Coronary artery (tissue), 2 donors: ENCODE measurements around the gene IMPA2.
"Not testable (repeated sequence)": the region's sequence is repeated elsewhere in the genome, so short reads cannot be mapped to it uniquely, and the experiment has no call there.

Experiments used
- DNase-seq: peaks from one replicate; pipeline ENCODE4 v3.0.0-alpha.2; 2017; ENCODE audit warnings: low spot score
- H3K27ac ChIP-seq, 2 donors: fragments of 200-600 bp; sonication (generic); one replicate each; pipeline ENCODE4 v1.5.1; 2016 to 2019
- H3K4me3 ChIP-seq: fragments of 200-600 bp; sonication (generic); 2 replicates; pipeline ENCODE4 v1.5.1; 2016; ENCODE audit warnings: mild to moderate bottlenecking, moderate library complexity
- TF ChIP-seq, protein P1 (sequence below): fragments of 200-600 bp; sonication (generic); IDR thresholded peaks from one replicate; pipeline ENCODE4 v1.5.1; 2019; ENCODE audit warnings: antibody characterized with exemption

IMPA2 gene

DNA sequence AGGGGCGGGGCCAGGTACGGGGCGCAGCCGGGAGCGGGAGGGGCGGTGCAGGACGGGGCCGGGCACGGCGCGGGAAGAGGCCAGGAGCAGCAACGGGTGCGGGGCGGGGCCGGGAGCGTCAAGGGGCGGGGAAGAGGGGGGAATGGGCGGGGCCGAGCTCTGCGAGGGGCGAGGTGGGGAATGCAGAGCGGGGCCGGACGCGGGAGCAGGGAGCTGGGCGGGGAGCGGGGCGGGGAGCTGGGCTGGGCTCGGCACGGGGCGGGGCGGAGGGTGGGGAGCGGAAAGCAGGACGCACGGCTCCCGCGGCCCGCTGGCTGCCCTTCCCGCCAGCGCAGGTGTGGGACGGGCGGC, at the start of gene IMPA2:
Gene IMPA2, plus strand, starts transcription at position 316 of the 351 bp plus-strand sequence. CDS start 163 bp downstream, outside the sequence.
- DNase-seq = no peak
- Histone ChIP-seq H3K4me3 (peak within 1 kb of the TSS; percentile 89), H3K27ac (peak within 1 kb of the TSS; percentile 95 to 97)
- TF ChIP-seq, protein P1, sequence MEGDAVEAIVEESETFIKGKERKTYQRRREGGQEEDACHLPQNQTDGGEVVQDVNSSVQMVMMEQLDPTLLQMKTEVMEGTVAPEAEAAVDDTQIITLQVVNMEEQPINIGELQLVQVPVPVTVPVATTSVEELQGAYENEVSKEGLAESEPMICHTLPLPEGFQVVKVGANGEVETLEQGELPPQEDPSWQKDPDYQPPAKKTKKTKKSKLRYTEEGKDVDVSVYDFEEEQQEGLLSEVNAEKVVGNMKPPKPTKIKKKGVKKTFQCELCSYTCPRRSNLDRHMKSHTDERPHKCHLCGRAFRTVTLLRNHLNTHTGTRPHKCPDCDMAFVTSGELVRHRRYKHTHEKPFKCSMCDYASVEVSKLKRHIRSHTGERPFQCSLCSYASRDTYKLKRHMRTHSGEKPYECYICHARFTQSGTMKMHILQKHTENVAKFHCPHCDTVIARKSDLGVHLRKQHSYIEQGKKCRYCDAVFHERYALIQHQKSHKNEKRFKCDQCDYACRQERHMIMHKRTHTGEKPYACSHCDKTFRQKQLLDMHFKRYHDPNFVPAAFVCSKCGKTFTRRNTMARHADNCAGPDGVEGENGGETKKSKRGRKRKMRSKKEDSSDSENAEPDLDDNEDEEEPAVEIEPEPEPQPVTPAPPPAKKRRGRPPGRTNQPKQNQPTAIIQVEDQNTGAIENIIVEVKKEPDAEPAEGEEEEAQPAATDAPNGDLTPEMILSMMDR = no peak

GRCh38 chr18:11932393-11932792, 48.9 kb upstream of the IMPA2 start:
- no peak overlapping the region for H3K27ac ChIP-seq
- TF ChIP-seq, protein P1 = no peak
- DNase-seq = no peak
- H3K4me3 ChIP-seq = no peak overlapping the region

DNA sequence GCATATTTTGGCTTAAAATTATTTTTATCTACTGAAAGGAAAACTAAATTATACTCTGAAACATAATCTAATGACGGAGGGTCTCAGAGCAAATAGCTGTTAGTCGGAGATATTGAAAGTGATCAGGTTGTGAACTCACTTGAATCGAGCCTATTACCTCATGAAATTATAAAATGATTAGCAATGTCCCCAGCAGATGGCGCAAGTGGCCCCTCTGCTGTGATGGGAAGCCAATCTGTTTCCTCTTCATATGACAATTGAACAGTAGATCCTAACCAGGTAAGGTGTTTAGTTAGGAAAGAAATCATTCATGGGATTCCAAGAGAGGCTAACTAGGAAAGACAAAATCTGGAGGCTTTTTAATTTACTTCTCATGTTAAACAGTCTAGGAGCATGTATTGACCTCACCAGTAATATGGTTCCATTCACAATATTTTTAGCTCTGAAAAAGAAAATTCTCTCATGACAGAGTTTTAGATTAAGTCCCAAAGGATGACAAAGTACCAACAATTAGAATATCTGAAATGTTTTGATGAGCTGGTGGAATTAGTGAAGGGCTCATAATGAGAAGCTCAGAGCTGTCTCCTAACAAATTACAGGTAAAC, 43.3 kb upstream of the IMPA2 start:
- Histone ChIP-seq H3K4me3 (no peak overlapping the region), H3K27ac (no peak overlapping the region)
- TF ChIP-seq, protein P1 = peak; percentile 63
- DNase-seq = no peak

DNA sequence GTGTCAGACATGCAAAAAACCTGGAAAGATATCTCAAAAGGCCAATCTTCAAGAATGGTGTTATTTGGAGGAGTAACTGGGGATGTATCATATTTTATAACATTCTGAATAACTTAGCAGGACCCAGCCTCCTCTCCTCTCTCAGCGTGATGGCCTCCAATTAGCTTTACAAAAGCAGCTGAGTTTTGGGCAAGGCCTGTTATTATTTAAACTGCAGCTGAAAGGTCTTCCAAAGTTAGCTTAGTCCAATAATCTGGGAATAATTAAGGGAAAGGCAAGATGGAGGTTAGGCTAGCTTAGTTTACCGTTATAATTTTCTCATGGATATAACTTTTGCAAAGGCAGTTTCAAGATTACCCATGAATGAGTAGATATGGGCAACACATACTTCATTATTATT, 40.4 kb upstream of the IMPA2 start:
- Histone ChIP-seq H3K27ac (no peak overlapping the region), H3K4me3 (no peak overlapping the region)
- TF ChIP-seq, protein P1 = no peak
- DNase-seq = no peak

DNA sequence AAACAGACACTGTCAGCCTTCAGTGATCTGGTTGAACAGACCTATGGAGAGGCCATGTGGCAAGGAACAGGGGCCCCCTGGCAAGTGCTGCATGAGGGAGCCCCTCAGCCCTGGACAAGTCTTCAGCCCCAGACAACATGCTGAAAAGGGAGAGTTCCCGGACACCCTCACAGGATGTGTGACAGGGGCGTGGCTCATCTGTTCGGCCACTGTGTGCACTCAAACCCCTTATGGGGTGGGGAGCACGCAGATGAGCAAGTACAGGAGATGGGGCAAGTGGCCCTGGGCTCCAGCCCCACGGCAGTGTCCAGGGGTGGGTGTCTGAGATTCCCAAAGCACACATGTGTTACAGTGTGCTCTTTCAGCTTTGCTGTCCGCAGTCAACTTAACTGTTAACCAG, 37.8 kb upstream of the IMPA2 start:
- DNase-seq = no peak
- H3K27ac ChIP-seq = no peak overlapping the region
- TF ChIP-seq, protein P1 = no peak
- no peak overlapping the region for H3K4me3 ChIP-seq

DNA sequence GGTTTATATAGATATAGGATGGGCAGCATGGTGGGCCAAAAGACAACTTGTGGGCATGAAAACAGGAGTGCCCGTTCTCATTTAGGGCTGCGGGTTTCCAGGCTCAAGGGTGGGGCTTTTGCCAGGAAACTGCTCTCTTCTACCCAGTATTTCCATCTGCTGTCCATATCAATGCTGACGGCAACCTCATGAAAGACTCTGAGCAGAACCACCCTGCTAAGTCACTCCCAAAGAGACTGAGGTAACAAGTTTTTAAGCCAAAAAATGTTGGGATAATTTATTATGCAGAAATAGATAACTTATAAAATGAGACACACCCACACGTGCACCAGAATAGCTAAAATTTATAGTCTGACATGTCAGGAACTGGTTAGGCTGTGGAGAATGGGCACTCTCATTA, 37.1 kb upstream of the IMPA2 start:
- no peak overlapping the region for H3K27ac ChIP-seq
- TF ChIP-seq, protein P1 = no peak

DNA sequence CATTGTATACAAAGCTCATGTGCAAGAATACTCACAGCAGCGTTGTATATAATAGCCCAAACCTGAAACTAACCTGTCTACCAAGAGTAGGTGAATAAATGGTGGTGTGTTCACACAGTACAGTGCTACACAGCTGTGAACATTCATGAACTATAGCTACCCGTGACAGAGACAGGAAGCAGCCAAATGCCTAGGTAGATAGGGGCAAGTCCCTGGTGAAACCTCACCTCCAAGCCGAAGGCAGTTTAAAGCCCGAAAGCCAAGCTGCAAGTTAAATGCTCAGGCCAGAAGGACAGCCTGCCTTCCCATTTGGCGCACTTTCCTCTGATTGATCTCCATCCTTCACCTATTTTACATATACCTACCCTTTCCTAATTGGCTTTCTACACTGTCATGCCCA, 36.5 kb upstream of the IMPA2 start:
- H3K27ac ChIP-seq = no peak overlapping the region
- TF ChIP-seq, protein P1 = no peak
- no peak for DNase-seq
- H3K4me3 ChIP-seq = no peak overlapping the region

More for the DNA sequence above, 37.1 kb upstream of the IMPA2 start:
- no peak overlapping the region for H3K4me3 ChIP-seq
- no peak for DNase-seq

- DNase-seq = not testable (repeated sequence)
- peak overlapping the region; percentile 96 to 97 for H3K27ac ChIP-seq
Measured at GRCh38 chr18:11945834-11946659, 35.3 kb upstream of the IMPA2 start.

More at GRCh38 chr18:11945834-11946659, 35.3 kb upstream of the IMPA2 start:
- H3K4me3 ChIP-seq = peak overlapping the region; percentile 74
